ENCODE results near the gene FABP6.

The FABP6 gene

GRCh38 chr5:160219356-160219755 lies 9.9 kb upstream of the FABP6 start (continued):
- TF ChIP-seq ZNF624 (tag by site-specific recombination; IDR thresholded peaks at IDR 0.05) (no peak), ZSCAN4 (tag by site-specific recombination; IDR thresholded peaks at IDR 0.05) (no peak), ZNF76 (tag by site-specific recombination; IDR thresholded peaks at IDR 0.05; ENCODE audit: borderline replicate concordance, low read depth) (no peak)

GRCh38 chr5:160221082-160221481 lies 8.2 kb upstream of the FABP6 start:
- no peak overlapping the region for H3K27ac ChIP-seq (ENCODE audit: extremely low read depth, low read depth, low read length)
- TF ChIP-seq ZBTB26 (tag by site-specific recombination; optimal IDR thresholded peaks at IDR 0.05): no peak
- no peak for TF ChIP-seq GLI4 (tag by site-specific recombination; IDR thresholded peaks at IDR 0.05)
- no peak for TF ChIP-seq ZNF112 (tag by site-specific recombination; IDR thresholded peaks at IDR 0.05)
- no peak for TF ChIP-seq ZNF37A (tag by site-specific recombination; IDR thresholded peaks at IDR 0.05)
- TF ChIP-seq ZNF214 (tag by site-specific recombination; IDR thresholded peaks at IDR 0.05; ENCODE audit: borderline replicate concordance): no peak
- TF ChIP-seq ZXDB (tag by site-specific recombination; IDR thresholded peaks at IDR 0.05): no peak
- TF ChIP-seq ZNF433 (tag by site-specific recombination; IDR thresholded peaks at IDR 0.05; ENCODE audit: low read depth): no peak
- no peak for TF ChIP-seq REPIN1 (tag by site-specific recombination; IDR thresholded peaks at IDR 0.05; ENCODE audit: low read depth)
- TF ChIP-seq ZNF843 (tag by site-specific recombination; IDR thresholded peaks at IDR 0.05): no peak
- TF ChIP-seq PRDM2 (tag by site-specific recombination; IDR thresholded peaks at IDR 0.05; ENCODE audit: borderline replicate concordance): no peak
- TF ChIP-seq ZNF10 (tag by site-specific recombination; IDR thresholded peaks at IDR 0.05): no peak
- no peak for TF ChIP-seq ZBTB17 (tag by site-specific recombination; IDR thresholded peaks at IDR 0.05)
- TF ChIP-seq ZBTB44 (tag by site-specific recombination; IDR thresholded peaks at IDR 0.05): no peak
- no peak for TF ChIP-seq ZEB2 (tag by site-specific recombination; IDR thresholded peaks at IDR 0.05)
- TF ChIP-seq CTCF (tag by site-specific recombination; IDR thresholded peaks at IDR 0.05): no peak
- no peak for TF ChIP-seq SALL2 (tag by site-specific recombination; IDR thresholded peaks at IDR 0.05; ENCODE audit: borderline replicate concordance)
- no peak for TF ChIP-seq ZSCAN4 (tag by site-specific recombination; IDR thresholded peaks at IDR 0.05)
- no peak for TF ChIP-seq ZNF426 (tag by site-specific recombination; IDR thresholded peaks at IDR 0.05)
- ChIA-PET POLR2A (interaction anchor here (0.7 kb wide), 1 partner anchor 154 kb away, joined by 3 read pairs; no protein-coding TSS in a partner anchor), CTCF (interaction anchor here (0.7 kb wide), 2 partner anchors 9 to 1764 kb away, joined by 4 to 5 read pairs; no protein-coding TSS in a partner anchor)
- H3K36me3 ChIP-seq (ENCODE audit: control insufficient read depth in 2 of 2, insufficient read depth in 1 of 2, low read length in 2 of 2): no peaks in the 10 kb centered on the region
- no peaks in the 10 kb centered on the region for H3K4me1 ChIP-seq (ENCODE audit: control insufficient read depth, insufficient read depth, low read length)
- H3K4me3 ChIP-seq (ENCODE audit: low read depth, low read length): no peak overlapping the region
- no peaks in the 10 kb centered on the region for H3K9me3 ChIP-seq (ENCODE audit: control insufficient read depth, insufficient read depth, low read depth, low read length)
